Activated effector memory CD4-positive, alpha-beta T cell treated with anti-CD3 and anti-CD28 coated beads, Interleukin-2, amount 50 U/mL, for 16 hours (primary cell): ENCODE results near the gene EPN2.

Experiments used
- DNase-seq: peaks from one replicate; pipeline ENCODE4 v3.0.0-alpha.2; 2020

The EPN2 gene

DNA sequence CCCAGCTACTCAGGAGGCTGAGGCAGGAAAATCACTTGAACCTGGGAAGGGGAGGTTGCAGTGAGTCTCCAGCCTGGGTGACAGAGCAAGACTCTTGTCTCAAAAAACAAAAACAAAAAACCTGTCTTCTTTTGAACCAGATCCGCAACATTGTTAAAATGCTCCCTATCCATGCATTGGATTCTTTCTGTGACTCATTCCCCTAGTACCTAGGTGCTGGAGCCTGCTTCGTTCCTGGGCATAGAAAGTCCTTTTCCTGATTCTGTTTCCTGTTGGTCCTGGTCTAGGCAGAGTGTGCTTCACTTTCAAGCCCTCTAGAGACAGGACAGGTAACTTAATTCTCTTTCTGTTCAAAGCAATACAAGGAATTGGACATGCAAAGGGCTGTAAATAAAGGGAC lies 5.2 kb downstream of the EPN2 start:
- peak; percentile 2 for DNase-seq

GRCh38 chr17:19242926-19243325 lies 5.8 kb downstream of the EPN2 start:
- peak; percentile 24 for DNase-seq

- DNase-seq = no peak
Observed at GRCh38 chr17:19243838-19244237, 6.7 kb downstream of the EPN2 start.

DNA sequence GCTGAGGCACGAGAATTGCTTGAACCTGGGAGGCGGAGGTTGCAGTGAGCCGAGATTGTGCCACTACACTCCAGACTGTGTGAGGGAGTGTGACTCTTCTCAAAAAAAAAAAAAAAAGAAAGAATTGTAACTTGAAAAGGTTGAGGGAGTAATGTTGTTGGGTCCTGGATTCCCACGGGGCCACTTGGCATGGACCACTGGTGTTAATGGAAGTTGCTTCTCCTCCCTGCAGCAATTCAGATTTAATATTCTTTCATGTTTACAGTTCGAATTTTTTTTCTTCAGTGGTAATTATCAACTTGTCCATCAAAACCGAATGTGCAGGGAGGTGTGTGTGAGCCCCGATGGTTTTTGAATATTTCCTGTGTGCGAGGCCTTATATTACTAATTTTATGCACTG lies 7.2 kb downstream of the EPN2 start:
- peak; percentile 3 for DNase-seq

- DNase-seq = peak; percentile 28
Observed at GRCh38 chr17:19244781-19245180, 7.6 kb downstream of the EPN2 start.

- DNase-seq = peak; percentile 25
Observed at GRCh38 chr17:19247473-19247872, 10.3 kb downstream of the EPN2 start.

DNA sequence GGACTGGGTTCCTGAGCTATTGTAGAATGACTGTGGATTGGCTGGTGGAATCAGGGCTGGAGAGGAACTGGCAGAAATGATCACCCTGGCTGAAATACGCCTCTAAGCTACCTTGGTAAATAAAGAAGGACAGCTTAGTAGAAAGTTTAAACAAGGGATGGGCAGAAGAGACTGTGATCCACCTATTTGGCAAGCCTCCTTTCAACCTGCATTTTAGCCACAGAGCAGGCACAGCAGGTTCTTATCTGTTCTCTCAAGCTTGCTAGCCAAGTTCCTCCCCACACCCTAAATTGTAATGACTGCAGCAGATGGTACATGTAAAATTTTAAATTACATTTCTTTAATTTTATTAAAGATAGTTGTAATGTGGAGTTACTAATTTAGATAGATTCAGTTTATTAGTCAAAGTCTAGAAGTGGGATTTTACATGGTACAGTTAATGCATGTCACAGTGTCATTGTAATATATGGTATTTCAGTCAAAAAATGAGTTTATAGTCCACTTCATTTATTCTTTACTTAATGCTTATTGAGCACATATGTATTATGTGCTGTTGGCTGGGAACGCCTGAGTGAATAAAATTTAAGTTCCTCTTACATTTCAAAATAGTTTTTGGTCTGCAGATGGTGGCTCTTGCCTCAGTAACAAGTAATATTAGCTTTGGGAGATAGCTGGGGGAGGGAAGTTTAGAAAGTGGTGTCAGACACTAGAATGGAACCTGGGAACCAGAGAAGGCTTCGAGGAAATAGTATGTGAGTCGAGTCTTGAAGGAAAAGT lies 11.2 kb downstream of the EPN2 start:
- no peak for DNase-seq

DNA sequence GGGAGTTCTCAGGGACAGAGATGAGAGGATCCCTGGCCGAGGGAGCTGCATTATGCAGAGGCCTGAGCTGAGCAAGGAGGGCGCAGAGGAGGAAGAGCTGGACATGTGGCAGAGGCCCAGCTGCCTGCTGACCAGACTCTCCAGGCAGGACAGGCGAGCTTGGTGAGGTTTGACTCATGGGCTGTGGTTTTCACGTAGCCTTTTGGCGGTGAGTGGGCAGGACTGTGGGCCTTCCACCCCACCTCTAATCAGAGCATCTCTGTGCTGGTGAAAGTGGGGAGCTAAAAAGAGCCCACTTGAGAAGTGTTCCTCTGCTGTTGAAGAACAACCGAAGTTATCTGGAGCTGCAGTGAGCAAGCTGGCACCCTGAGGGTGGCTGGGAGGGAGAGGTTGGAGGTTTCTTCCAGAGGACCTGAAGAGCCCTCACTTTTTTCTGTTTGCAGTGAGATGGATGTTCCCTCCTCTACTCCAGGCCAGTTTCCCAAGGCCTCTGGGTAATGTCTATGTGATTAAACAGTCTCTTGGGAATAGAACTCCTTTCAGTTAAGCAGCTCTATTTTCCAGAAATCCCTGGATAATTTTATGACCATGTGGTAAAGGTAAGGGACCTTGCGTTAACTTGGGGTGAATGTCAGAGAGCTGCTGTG lies 11.9 kb downstream of the EPN2 start:
- peak; percentile 43 for DNase-seq

DNA sequence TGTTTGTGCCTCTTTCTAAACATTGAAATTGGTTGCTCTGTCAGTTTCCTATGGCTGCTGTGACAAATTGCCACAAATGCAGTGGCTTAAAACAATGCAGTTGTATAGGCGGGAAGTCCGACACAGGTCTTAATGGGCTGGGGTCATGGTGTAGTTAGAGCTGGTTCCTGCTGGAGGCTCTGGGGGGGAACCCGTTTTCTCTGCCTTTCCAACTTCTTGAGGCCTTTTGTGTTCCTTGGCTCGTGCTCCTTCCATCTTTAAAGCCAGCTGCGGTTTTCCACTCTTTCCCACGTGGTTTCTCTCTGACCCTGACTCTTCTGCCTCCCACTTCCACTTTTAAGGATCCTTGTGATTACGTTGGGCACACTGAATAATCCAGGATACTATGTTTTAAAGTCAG lies 12.5 kb downstream of the EPN2 start:
- peak; percentile 0 for DNase-seq

DNA sequence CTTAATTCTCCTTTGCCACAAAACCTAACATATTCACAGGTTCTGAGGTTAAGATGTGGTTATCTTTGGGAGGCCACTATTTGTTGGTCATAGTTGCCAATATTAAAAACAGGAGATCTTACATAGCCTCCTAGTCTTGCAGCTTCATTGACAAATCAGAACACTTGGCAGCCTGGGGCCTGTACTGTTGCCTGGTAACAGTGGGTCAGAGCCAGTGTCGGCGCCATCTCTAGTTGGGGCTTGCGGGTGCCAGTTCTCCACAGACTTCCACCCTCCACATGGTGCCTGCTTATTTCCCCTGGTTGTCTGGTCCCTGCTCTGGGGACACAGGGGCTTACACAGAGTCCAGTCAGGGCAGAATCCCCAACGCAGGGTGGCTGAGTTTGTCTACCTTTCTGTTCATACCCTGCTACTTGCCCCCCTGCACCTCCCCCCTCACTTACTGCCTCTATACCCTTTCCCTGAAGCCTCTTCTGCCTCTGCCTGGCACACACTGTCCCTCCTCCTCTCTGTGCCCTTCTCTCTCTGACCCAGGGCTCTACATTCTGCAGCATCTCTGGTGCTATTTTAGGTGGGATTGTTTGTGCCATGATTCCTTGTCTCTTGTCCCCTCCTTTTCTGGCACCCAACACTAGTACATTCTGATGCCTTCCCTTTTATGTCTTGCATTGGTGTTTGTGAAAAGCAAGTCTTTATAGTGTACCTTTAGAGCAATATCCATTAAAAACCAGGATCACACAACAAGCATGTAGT lies 13.4 kb downstream of the EPN2 start:
- DNase-seq = peak; percentile 46

DNA sequence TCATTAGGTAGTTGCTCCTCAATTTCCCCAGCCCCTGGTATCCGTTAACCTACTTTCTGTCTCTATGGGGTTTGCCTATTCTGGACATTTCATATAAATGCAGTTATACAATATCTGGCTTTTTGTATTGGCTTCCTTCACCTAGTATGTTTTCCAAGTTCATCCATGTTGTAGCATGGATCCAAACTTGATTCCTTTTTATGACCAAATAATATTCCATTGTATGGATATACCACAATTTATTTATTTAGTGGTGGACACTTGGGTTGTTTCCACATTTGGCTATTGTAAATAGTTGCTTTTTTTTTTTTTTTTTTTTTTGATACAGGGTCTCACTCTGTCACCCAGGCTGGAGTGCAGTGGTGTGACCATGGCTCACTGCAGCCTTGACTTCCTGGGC lies 15.9 kb downstream of the EPN2 start:
- DNase-seq = no peak

- no peak for DNase-seq
Observed at GRCh38 chr17:19254651-19255050, 17.5 kb downstream of the EPN2 start.

DNA sequence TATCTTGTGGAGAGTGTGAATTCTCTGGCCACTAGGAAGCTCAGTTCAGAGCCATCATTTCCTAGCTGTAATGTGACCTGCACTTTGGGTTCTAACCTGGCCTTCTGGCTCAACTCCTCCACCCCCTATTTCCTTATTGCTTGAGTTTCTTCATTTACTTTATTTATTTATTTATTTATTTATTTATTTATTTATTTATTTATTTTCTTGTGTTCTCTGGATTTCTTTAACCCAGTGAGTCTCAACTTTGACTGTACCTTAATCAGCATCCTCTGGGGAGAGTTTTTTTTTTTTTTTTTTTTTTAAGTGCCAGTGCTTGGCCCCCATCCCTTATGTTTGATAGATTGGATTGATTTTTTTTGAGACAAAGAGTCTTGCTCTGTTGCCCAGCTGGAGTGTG lies 18.1 kb downstream of the EPN2 start:
- no peak for DNase-seq

GRCh38 chr17:19258371-19258770 lies 21.2 kb downstream of the EPN2 start:
- DNase-seq = no peak

DNA sequence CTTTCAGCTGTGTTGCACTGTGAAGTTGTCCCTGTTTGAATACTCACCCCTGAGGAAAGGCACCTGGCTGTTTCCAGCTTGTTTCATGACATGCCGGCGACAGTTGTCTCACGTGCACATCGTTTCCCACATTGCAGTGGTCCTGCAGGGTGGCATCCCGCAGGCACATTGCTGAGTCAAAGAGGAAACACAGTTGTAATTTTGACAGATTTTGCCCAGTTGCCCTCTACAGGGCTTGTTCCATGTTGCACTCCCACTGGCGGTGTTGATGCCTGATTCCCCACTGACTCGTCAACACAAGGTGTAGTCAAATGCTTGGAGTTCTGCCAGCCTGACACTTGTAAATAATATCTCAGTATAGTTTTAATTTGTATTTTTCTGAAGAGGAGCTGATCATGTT lies 23.8 kb downstream of the EPN2 start:
- no peak for DNase-seq

GRCh38 chr17:19261426-19261825 lies 24.3 kb downstream of the EPN2 start:
- DNase-seq = no peak

DNA sequence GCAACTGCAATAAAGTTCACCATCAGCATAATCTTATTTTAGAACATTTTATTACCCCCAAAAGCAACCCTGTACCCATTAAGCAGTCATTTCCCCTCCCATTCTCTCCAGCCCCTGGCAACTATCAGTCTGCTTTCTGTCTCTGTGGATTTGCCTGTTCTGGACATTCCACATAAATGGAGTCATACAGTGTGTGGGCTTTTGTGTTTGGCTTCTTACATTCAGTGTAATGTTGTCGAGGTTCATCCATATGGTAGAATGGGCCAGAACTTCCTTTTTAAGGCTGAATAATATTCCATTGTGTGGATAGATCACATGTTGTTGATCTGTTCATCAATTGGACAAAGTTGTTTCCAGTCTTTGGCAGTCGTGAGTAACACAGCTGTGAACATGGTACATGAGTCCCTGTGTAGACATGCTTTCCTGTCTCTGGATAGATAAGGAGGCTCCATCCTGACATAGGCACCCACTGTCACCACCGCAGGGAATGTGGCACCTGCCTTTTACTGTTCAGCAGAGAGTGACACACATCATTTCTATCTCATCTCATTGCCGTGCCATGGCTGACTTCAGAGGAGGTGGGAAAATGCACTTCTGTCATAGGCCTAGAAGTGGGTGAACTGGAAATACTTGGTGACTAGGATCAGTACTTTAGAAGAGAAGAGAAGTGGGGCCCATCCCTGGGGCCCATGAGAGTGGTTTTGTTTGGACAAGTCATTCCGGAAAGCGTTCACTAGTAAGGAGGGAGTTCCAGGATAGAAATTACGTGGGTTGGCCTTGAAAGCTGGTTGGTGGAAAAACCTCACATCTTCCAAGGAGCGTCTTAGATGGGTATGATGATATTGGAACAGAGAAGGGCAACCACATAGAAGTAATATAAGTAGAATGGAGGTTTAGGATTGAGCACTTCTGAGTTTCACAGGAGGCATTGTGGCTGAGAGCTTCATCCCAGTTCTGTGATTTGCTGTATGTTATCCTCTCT lies 25.8 kb downstream of the EPN2 start:
- no peak for DNase-seq

DNA sequence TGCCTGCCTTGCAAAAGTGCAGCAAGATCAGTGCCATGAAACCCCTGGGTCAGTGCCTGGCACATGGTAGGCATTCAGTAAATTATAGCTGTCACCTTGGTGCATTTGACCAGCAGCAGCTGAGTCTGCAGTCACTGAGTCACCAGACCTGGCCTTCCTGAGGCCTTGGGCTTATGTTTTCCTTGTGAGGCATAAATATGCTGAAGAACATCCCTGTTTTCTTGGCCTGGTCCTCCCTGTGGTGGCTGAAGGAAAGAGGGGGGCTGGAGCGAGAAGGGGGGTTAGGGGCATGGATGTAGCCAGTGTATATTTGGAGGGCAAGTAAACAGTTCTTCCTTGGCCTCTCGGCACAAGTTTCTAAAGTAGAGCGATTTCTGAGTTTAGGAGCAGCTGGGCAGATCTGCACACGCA lies 26.5 kb downstream of the EPN2 start:
- DNase-seq = no peak

GRCh38 chr17:19264268-19264667 lies 27.1 kb downstream of the EPN2 start:
- no peak for DNase-seq

DNA sequence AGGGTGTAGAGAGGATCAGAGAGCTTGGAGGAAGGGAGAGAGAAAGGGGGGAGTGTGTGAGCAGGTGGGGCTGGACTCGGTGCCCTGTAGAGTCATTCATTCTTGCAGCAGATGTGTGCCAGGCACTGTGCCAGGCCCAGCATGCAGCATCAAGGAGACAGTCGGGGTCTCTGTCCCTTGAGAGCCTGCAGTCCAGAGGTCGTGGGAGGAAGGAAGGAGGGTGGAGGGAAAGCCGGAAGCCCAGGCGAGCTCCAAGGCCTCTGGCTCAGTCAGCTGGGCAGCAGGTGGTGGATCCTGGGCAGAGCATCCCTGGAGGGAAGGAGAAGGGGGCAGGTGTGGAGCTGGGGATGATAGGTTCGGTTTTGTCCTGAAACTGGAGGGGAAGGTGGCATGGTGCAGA lies 27.5 kb downstream of the EPN2 start:
- no peak for DNase-seq

- no peak for DNase-seq
Observed at GRCh38 chr17:19265755-19266154, 28.6 kb downstream of the EPN2 start.

- DNase-seq = no peak
Observed at GRCh38 chr17:19268611-19269010, 31.4 kb downstream of the EPN2 start.

DNA sequence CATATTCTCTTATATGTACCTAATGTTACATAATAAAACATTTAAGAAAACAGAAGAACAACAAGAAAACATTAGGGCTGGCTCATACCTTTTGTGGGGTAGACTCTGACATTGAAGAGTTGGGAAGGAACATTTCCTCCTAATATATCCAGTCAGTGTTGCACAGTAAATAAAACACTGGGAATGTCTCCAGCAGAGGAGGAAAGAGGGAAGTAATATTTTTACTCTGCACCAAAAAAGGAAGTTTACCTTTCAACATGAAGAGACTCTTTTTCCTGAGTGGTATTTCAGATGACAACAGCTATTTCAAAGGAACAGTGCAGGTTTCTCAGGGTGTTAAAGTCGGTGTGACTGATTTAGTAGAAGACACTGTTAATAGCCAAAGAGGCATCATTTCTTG lies 31.9 kb downstream of the EPN2 start:
- DNase-seq = no peak
